Muscle layer of duodenum (tissue), 2 donors: ENCODE results near the gene GALR3.

Source experiments
- H3K27ac ChIP-seq: one replicate; pipeline ENCODE4 v1.7.0; 2013; ENCODE audit warnings: mild to moderate bottlenecking, low read length
- H3K27me3 ChIP-seq: one replicate; pipeline ENCODE4 v1.7.0; 2013; ENCODE audit warnings: low read depth, mild to moderate bottlenecking, control low read depth, low read length
- H3K36me3 ChIP-seq, 2 donors: one replicate each; pipeline ENCODE4 v1.7.0; 2013; ENCODE audit warnings: low read length in 2 of 2, control low read depth in 1 of 2, mild to moderate bottlenecking in 1 of 2; ENCODE audit not compliant: insufficient read depth in 2 of 2, control insufficient read depth in 1 of 2
- H3K4me1 ChIP-seq, 2 donors: one replicate each; pipeline ENCODE4 v1.7.0; 2013; ENCODE audit warnings: low read length in 2 of 2, mild to moderate bottlenecking in 2 of 2, control low read depth in 1 of 2, moderate library complexity in 1 of 2; ENCODE audit not compliant: insufficient read depth in 2 of 2, control insufficient read depth in 1 of 2
- H3K4me3 ChIP-seq, 2 donors: one replicate each; pipeline ENCODE4 v1.7.0; 2013; ENCODE audit warnings: low read length in 2 of 2, low read depth in 1 of 2, mild to moderate bottlenecking in 1 of 2
- H3K9me3 ChIP-seq, 2 donors: one replicate each; pipeline ENCODE4 v1.7.0; 2013; ENCODE audit warnings: low read length in 2 of 2, control low read depth in 1 of 2, mild to moderate bottlenecking in 1 of 2; ENCODE audit not compliant: control insufficient read depth in 1 of 2
- donor health status: healthy.

Gene GALR3

DNA sequence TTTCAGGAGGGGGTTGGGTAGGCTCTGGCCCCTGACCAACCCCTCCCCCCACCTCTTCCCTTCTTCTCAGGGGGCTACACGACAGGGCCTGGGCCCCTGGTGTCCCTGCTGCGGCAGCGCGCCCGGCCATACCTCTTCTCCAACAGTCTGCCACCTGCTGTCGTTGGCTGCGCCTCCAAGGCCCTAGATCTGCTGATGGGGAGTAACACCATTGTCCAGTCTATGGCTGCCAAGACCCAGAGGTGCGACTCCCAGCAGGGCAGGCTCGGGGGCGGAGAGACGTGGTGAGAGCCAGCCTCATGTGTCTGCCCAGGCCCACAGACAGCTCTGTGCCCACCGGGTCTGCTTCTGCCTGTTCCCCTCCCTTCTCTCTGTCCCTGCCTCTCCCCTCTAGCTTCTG, 7.6 kb upstream of the GALR3 start:
- Histone ChIP-seq H3K36me3 (no peaks in the 10 kb centered on the region), H3K9me3 (no peaks in the 10 kb centered on the region), H3K27me3 (peaks cover 7% of the 10 kb centered on the region), H3K4me1 (peaks cover 0 to 18% of the 10 kb centered on the region in 2 donors), H3K27ac (no peak overlapping the region), H3K4me3 (no peak overlapping the region)

DNA sequence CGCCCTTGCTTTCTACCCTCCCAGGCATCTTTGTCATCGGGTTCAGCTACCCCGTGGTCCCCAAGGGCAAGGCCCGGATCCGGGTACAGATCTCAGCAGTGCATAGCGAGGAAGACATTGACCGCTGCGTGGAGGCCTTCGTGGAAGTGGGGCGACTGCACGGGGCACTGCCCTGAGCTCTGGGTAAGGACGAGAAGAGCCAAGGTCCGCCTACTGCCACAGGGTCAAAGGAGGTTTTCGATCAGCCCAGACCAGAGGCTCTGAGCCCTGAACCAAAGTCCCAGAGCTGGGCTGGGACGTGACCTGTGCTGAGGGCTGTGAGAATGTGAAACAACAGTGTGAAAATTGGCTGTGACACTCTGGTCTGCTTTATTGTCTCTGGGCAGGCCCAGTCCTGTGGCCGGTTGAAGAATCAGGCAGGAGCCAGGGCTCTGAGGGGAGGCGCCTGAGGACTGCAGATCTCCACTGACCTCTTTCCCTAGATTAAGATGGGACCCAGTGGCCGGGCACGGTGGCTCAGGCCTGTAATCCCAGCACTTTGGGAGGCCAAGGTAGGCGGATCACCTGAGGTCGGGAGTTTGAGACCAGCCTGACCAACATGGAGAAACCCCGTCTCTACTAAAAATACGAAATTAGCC, 6.5 kb upstream of the GALR3 start:
- no peak overlapping the region for H3K27ac ChIP-seq
- H3K36me3 ChIP-seq, result no peaks in the 10 kb centered on the region
- H3K27me3 ChIP-seq, result peaks cover 7% of the 10 kb centered on the region

DNA sequence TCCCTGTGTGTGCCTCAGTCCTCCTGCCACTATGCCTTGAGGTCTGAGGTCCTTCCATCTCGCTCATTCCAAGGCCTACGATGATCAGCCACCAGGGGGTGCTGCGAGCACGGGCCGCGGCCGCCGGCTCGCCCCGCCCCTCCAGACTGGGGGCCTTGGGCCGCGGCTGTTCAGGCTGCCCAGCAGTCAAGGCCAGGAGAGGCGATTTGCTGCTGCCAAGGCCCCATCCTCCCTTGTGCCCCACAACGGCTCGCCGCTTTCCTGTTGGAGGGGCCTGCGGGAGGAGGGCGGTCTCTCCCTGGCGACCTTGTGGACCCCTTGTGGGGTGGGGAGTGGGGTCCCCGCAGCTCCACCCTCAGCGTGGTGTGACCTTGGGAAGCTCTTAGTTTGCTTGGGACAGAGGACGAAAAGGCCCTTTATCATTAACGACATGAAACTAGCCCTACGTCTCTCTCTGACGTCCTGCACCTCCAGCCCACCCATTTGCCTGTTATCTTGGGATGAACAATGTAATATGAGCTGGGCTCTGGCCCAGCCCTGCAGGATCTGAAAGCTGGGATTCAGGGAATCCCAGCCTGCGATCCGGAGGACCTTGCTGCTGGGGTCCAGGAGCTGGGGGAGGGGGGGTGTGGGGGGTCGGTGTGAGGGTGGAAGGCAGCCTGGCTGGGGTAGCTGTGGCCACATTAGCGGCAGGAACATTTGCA, 5.3 kb upstream of the GALR3 start:
- H3K27me3 ChIP-seq, result peaks cover 10% of the 10 kb centered on the region
- H3K4me3 ChIP-seq, result peak overlapping the region; percentile 44 to 66

More for the DNA sequence above, 6.5 kb upstream of the GALR3 start:
- Histone ChIP-seq H3K4me3 (no peak overlapping the region), H3K9me3 (no peaks in the 10 kb centered on the region), H3K4me1 (peaks cover 0 to 18% of the 10 kb centered on the region in 2 donors)

DNA sequence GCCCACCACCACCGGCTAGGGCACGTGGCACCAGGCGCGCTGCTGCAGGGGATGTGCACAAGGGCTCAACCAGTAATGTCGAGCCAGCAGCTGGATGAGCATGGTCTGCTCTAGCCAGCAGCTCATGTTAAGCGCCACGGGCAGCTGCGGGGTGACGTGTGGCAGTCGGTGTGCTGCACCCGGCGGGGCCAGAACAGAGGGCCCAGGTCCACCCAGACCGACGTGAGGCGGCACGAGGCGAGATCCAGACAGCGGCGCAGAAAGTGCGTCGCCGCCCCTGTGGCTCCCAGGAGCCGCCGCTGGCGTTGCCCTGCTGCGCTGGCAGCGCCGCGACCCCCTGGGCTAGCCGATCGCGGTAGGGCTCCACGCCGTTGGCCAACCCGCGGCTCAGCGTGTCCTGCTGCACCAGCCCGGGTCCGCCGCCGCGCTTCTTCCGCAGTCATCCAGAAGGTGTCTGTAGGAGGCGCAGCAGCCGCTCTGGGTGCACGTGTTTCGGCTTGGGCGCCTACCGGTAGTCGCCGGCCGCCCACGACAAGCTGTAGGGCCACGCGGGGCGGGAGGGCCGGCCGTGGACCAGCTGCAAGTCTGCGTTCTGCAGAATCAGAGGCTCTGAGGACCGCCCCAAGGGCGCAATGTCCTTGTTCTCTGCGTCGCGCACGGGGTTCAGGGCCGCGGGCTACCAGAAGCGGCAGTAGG, 4.6 kb upstream of the GALR3 start:
- H3K27me3 ChIP-seq, result peaks cover 13% of the 10 kb centered on the region
- H3K36me3 ChIP-seq, result no peaks in the 10 kb centered on the region
- peak overlapping the region; percentile 7 to 66 for H3K4me3 ChIP-seq
- peaks cover 0 to 18% of the 10 kb centered on the region in 2 donors for H3K4me1 ChIP-seq
- no peak overlapping the region for H3K27ac ChIP-seq
- H3K9me3 ChIP-seq, result no peaks in the 10 kb centered on the region

More for the DNA sequence above, 5.3 kb upstream of the GALR3 start:
- Histone ChIP-seq H3K27ac (no peak overlapping the region), H3K9me3 (no peaks in the 10 kb centered on the region), H3K36me3 (no peaks in the 10 kb centered on the region), H3K4me1 (peaks cover 0 to 18% of the 10 kb centered on the region in 2 donors)

DNA sequence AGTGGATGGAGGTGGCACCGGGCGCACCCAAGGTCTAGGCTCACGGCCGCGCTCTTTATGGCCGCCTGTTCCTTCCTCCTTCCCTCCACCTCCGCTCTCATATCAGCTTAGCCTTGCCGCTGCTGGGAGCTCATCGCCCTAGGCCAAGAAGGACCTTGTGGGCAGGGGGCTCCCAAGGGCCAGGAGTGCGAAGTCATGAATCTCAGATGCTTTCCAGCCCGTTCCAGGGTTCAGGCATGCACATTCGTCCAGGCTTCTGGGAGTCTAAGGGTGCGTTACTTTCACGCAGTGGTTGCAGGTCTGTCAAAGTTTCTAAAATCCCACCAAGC, 4.1 kb upstream of the GALR3 start:
- H3K4me3 ChIP-seq, result peak overlapping the region; percentile 7 to 66
- H3K27me3 ChIP-seq, result peaks cover 13% of the 10 kb centered on the region
- H3K36me3 ChIP-seq, result no peaks in the 10 kb centered on the region
- no peak overlapping the region for H3K27ac ChIP-seq
- H3K4me1 ChIP-seq, result peaks cover 0 to 18% of the 10 kb centered on the region in 2 donors
- H3K9me3 ChIP-seq, result no peaks in the 10 kb centered on the region

DNA sequence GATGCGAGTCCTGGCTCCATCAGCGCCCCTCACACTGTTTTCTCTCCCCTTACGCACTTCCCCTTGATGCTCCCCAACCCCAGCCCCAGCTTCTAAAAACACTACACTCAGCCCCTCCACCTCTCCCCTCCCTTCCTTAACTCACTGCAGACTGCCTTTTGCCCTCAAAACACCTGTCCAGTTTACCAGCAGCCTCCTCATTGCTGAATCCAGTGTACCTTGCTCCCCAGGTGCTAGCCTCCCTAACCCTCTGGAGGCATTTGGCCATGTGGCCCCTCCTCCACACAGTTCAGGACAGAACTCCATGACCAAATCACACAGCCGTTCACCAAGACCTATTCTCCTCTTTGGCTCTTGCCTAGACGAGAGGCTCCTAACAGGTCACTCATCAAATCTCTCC, 2.8 kb upstream of the GALR3 start:
- H3K27me3 ChIP-seq, result peaks cover 13% of the 10 kb centered on the region
- H3K36me3 ChIP-seq, result no peaks in the 10 kb centered on the region
- no peak overlapping the region for H3K4me3 ChIP-seq
- H3K27ac ChIP-seq, result no peak overlapping the region
- H3K4me1 ChIP-seq, result peaks cover 0 to 23% of the 10 kb centered on the region in 2 donors
- H3K9me3 ChIP-seq, result no peaks in the 10 kb centered on the region

DNA sequence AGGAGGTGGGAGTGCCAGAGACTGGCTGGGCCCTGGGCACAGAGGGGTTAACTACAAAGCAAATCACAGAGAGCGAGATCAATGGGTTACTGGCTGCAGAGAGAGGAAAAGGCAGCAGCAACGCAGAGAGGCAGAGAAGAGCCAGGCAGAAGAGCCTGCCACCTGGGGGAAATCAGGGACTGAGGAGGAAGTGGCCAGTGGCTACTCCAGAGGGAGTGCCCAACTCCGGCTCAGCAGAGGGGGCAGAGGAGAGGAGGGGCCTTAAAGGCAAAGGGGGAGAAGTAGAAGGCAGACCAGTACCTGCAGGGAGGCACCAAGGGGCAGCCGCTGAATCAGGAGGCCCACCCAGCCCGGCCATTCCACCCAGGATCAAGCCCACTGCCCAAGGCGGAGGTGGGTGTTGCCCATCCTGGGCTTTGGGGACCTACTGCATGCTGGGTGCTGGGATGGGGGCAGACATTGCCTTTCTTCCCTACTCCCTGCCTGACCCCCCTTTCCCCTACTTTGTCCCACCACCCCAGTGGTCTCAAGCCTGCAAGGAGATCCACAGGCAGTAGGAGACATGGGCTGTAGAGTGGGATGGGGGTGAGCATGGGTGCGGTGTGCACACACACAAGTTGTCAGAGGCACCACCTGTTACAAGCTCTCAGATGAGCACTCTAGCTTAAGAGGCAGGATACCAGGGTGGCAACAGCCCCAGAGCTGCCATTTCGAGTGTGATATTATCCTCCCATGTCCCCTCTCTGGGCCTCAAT, 926 bp upstream of the GALR3 start:
- Histone ChIP-seq H3K4me1 (peaks cover 0 to 27% of the 10 kb centered on the region in 2 donors), H3K27me3 (peaks cover 13% of the 10 kb centered on the region), H3K4me3 (no peak overlapping the region), H3K9me3 (no peaks in the 10 kb centered on the region), H3K27ac (no peak overlapping the region), H3K36me3 (no peaks in the 10 kb centered on the region)

DNA sequence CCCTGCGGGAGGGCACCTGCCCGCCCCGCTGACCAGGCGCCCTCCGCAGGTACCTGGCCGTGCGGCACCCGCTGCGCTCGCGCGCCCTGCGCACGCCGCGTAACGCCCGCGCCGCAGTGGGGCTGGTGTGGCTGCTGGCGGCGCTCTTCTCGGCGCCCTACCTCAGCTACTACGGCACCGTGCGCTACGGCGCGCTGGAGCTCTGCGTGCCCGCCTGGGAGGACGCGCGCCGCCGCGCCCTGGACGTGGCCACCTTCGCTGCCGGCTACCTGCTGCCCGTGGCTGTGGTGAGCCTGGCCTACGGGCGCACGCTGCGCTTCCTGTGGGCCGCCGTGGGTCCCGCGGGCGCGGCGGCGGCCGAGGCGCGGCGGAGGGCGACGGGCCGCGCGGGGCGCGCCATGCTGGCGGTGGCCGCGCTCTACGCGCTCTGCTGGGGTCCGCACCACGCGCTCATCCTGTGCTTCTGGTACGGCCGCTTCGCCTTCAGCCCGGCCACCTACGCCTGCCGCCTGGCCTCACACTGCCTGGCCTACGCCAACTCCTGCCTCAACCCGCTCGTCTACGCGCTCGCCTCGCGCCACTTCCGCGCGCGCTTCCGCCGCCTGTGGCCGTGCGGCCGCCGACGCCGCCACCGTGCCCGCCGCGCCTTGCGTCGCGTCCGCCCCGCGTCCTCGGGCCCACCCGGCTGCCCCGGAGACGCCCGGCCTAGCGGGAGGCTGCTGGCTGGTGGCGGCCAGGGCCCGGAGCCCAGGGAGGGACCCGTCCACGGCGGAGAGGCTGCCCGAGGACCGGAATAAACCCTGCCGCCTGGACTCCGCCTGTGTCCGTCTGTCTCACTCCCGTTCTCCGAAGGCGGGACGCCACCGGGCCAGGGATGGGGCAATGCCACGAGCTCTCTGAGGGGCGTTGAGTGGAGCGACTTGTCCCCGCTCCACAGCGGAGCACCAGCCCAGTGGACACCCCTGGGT, 1.8 kb downstream of the GALR3 start:
- peaks cover 9% of the 10 kb centered on the region for H3K27me3 ChIP-seq
- H3K9me3 ChIP-seq, result no peaks in the 10 kb centered on the region
- peaks cover 0 to 9% of the 10 kb centered on the region in 2 donors for H3K4me1 ChIP-seq
- peaks cover 3 to 6% of the 10 kb centered on the region in 2 donors for H3K36me3 ChIP-seq
- H3K27ac ChIP-seq, result no peak overlapping the region
- H3K4me3 ChIP-seq, result peak overlapping the region in 1 of 2 donors; percentile 42

DNA sequence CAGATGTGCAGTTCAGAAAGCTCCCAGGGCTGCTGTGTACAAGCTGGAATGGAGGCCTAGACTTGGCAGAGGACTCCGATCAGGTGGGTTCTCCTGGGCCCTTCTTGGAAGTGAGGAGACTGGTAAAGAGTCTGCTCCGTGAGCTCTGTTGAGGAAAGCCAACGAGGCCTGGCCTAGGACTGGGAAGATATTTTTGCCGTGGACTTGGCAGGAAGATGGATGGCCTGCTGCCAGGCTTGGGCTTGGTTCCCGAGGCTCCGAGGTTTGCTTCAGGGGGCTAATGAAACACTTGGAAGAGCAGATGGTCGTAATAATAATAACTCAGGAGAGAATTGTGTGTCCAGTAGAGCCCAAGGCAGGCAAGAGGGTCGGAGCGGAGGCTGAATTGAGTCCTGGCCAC, 3.9 kb downstream of the GALR3 start:
- H3K4me3 ChIP-seq, result no peak overlapping the region
- peaks cover 6% of the 10 kb centered on the region for H3K27me3 ChIP-seq
- H3K36me3 ChIP-seq, result peaks cover 17 to 27% of the 10 kb centered on the region in 2 donors
- H3K4me1 ChIP-seq, result peaks cover 0 to 9% of the 10 kb centered on the region in 2 donors
- H3K9me3 ChIP-seq, result no peaks in the 10 kb centered on the region
- H3K27ac ChIP-seq, result no peak overlapping the region

DNA sequence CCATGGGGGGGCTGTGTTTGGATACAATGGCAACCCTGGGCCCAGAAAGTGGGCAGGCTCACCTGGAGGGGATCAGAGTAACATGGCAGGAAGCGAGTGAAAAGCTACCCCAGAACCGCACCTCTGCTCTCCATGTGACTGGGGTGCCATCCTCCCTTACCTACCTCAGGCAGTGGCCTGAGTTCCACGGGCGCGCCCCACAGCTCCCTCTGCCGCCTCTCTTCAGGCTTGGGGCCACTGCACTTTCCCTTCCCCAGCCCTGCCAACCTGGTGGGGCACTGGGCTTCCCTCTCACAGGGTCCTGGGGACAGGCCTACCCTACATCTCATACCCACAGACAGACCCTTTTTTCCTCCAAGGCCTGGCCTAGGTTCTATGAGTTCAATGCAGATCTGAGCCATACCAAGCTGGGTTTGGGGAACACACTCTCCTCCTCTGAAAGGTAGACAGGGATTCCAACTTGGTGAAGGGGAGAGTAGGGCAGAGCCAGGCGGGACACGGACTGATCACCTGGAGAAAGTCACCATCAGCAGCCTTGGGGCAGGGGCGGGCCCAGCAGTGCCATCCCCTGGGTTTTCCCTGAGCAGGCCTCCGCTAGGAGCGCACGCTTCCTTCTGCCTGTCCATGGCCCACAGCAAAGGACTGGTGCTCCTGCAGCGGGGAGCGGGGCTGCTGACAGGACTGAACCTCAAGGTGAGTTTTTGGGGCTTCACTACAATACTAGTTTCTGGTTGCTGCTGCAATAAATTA, 7.1 kb downstream of the GALR3 start:
- Histone ChIP-seq H3K36me3 (peaks cover 33 to 49% of the 10 kb centered on the region in 2 donors), H3K4me1 (peaks cover 0 to 3% of the 10 kb centered on the region in 2 donors), H3K27me3 (no peaks in the 10 kb centered on the region), H3K27ac (no peak overlapping the region), H3K9me3 (no peaks in the 10 kb centered on the region), H3K4me3 (no peak overlapping the region)
